Cardiac muscle cell (in vitro differentiated cells and primary cell): Measurements from ENCODE around the gene TESMIN. TPM values are rescaled to one million over a fixed set of nuclear protein-coding genes. Genes with fewer than 3 reads are reported as not detected.

Experiments used
- DNase-seq, 2 donors: peaks; one replicate each; pipeline versions ENCODE4 v3.0.0 to v3.0.0-alpha.2; 2010 to 2017; ENCODE audit warnings: low read depth in 1 of 2, low spot score in 1 of 2
- H3K27ac ChIP-seq: fragments of 200-600 bp; sonication (generic); 2 replicates; pipeline ENCODE4 v1.5.1; 2016
- H3K27me3 ChIP-seq: fragments of 200-600 bp; sonication (generic); 2 replicates; pipeline ENCODE4 v1.6.0; 2016; ENCODE audit warnings: control low read depth
- H3K36me3 ChIP-seq: fragments of 200-600 bp; sonication (generic); 2 replicates; pipeline ENCODE4 v1.5.1; 2016; ENCODE audit warnings: control low read depth
- H3K4me1 ChIP-seq: fragments of 200-600 bp; sonication (generic); 2 replicates; pipeline ENCODE4 v1.8.1; 2017; ENCODE audit warnings: low read depth, mild to moderate bottlenecking, mixed run types
- H3K4me3 ChIP-seq: fragments of 200-600 bp; sonication (generic); 2 replicates; pipeline ENCODE4 v1.5.1; 2016; ENCODE audit warnings: mild to moderate bottlenecking
- H3K9me3 ChIP-seq: fragments of 200-600 bp; sonication (generic); 2 replicates; pipeline ENCODE4 v1.5.1; 2017; ENCODE audit warnings: low read depth, mild to moderate bottlenecking, control low read depth
- polyA plus RNA-seq: library from polyadenylated mRNA; unstranded; fragments of >200 nt; fragmentation: Nextera tagmentation; extraction: Ambion mirVana; gene quantifications from 2 replicates; pipeline ENCODE4 v1.2.1, GENCODE V29; 2016
- total RNA-seq: library from RNA; depleted of rRNA; stranded (reverse); fragments of >200 nt; gene quantifications from 2 replicates; pipeline ENCODE4 v1.2.3, GENCODE V29; 2016
- TF ChIP-seq, protein P1 (sequence below): IDR thresholded peaks from 2 replicates; pipeline ENCODE4 v1.5.1; 2012; ENCODE audit warnings: low read depth, mild to moderate bottlenecking, low read length

TESMIN gene
- total and polyA plus RNA-seq, 2 experiments from 2014 or later: 4.6 to 23.5 TPM

DNA sequence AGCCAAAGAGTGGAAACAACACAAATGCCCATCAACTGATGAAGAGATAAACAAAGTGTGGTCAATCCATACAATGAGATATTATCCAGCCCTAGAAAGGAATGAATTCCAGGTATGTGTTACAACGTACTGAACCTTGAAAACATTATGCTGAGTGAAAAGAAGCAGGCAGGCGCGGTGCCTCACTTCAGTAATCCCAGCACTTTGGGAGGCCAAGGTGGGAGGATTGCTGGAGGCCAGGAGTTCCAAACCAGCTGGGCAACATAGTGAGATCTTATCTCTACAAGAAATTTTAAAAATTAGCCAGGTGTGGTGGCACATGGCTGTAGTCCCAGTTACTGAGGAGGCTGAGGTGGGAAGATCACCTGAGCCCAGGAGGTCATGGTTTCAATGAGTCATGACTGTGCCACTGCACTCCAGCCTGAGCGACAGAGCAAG is 24.6 kb upstream of the TESMIN start:
- Histone ChIP-seq H3K27me3 (no peaks in the 10 kb centered on the region), H3K9me3 (no peaks in the 10 kb centered on the region), H3K4me3 (no peak overlapping the region), H3K36me3 (no peaks in the 10 kb centered on the region), H3K27ac (no peak overlapping the region), H3K4me1 (no peaks in the 10 kb centered on the region)
- TF ChIP-seq, protein P1, sequence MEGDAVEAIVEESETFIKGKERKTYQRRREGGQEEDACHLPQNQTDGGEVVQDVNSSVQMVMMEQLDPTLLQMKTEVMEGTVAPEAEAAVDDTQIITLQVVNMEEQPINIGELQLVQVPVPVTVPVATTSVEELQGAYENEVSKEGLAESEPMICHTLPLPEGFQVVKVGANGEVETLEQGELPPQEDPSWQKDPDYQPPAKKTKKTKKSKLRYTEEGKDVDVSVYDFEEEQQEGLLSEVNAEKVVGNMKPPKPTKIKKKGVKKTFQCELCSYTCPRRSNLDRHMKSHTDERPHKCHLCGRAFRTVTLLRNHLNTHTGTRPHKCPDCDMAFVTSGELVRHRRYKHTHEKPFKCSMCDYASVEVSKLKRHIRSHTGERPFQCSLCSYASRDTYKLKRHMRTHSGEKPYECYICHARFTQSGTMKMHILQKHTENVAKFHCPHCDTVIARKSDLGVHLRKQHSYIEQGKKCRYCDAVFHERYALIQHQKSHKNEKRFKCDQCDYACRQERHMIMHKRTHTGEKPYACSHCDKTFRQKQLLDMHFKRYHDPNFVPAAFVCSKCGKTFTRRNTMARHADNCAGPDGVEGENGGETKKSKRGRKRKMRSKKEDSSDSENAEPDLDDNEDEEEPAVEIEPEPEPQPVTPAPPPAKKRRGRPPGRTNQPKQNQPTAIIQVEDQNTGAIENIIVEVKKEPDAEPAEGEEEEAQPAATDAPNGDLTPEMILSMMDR: no peak
- DNase-seq: no peak

DNA sequence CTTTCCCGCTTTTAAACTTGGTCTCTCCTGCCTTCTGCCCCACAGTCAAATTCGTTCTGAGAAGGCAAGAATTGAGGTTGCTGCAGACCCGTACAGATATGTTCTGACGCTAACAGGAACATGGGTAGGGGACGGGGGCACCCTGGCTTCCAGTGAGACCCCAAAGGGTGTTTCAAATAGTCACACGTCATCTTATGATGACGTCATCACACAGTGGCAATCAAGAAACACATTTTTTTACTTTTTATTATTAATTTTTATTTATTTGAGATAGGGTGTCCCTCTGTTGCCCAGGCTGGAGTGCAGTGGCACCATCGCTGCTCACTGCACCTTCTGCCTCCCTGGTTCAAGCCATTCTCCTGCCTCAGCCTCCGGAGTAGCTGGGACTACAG is 22.9 kb upstream of the TESMIN start:
- DNase-seq: no peak
- Histone ChIP-seq H3K36me3 (no peaks in the 10 kb centered on the region), H3K9me3 (no peaks in the 10 kb centered on the region), H3K4me3 (no peak overlapping the region), H3K27ac (no peak overlapping the region), H3K4me1 (peaks cover 10% of the 10 kb centered on the region), H3K27me3 (no peaks in the 10 kb centered on the region)
- TF ChIP-seq, protein P1: no peak

DNA sequence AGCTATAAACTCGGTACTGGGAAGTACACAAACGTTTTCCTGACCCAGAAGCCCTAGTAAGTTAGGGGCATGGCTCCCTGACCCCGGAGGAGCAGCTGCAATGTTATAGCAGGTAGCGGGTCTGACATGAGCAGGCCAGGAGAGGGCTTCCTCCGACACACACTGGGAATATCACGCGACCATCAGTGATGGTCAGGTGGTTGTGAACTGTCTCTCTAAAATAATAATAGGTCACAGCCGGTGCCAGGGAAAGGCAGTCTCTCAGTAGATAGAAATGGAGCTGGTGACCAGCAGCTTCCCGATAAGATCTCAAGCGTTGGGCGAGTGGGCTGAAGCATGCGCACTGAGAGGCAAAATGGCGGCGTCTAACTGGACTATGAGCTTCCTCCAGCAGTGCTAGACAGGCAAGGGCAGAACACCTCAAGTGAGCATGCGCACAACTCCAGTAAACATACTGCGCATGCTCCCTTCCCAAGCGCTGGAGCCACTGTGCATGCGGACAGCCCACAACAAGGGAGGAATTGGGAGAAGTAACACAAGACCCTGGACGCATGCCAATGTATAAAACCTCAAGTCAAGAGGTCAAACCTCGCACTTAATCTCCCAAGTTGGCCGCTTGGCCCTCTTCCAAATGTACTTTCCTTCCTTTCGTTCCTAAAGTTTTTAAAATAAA is 22.3 kb upstream of the TESMIN start:
- Histone ChIP-seq H3K36me3 (no peaks in the 10 kb centered on the region), H3K9me3 (no peaks in the 10 kb centered on the region), H3K27me3 (no peaks in the 10 kb centered on the region), H3K27ac (no peak overlapping the region), H3K4me1 (peaks cover 10% of the 10 kb centered on the region), H3K4me3 (no peak overlapping the region)
- no peak for DNase-seq
- TF ChIP-seq, protein P1: no peak

DNA sequence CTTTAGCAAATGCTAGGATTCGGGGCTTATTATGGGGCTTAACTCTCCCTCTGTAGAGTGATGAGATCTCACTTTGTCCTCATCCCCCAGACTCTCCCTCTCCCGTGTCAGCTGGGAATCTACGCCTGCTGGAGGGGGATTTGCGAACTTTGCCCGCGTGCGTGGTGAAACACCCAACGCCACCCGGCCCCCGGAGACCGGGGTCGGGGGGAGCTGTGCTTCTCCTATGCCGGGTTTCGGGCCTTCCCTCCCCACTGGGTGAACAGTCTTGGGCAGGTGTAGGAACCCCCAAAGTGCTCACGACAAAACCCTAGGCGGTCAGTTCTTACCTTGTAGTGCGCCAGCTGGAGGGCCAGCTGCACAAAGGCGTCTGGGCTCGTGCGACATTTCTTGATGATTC is 21.6 kb upstream of the TESMIN start:
- Histone ChIP-seq H3K4me1 (peaks cover 10% of the 10 kb centered on the region), H3K9me3 (no peaks in the 10 kb centered on the region), H3K36me3 (no peaks in the 10 kb centered on the region), H3K27ac (no peak overlapping the region), H3K4me3 (no peak overlapping the region), H3K27me3 (no peaks in the 10 kb centered on the region)
- no peak for DNase-seq
- TF ChIP-seq, protein P1: no peak

DNA sequence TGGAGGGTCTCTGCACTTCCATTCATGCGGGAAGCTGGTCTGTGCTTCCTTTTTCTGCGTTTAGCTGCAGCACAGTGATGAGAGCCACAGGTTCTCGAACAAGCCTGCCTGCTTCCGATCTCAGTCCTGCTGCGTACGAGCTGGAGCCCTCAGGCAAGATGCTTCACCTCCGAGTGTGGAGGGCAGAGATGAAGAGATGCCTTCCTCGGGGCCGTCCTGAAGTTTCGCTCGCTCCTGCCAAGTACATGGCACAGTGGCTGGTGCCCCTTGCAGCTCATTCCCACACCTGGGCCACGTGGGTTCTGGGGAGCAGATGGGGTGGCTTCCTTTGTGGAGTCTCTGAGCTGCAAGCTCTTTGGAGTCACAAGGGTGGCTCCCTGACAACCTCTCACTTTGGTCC is 19.5 kb upstream of the TESMIN start:
- H3K9me3 ChIP-seq: no peaks in the 10 kb centered on the region
- no peak overlapping the region for H3K27ac ChIP-seq
- no peaks in the 10 kb centered on the region for H3K27me3 ChIP-seq
- no peak overlapping the region for H3K4me3 ChIP-seq
- no peak for DNase-seq
- peaks cover 10% of the 10 kb centered on the region for H3K4me1 ChIP-seq
- TF ChIP-seq, protein P1: no peak
- H3K36me3 ChIP-seq: no peaks in the 10 kb centered on the region
